Liver (tissue), 9 donors: ENCODE results near the gene TRAK1. TPM values are rescaled to one million over a fixed set of nuclear protein-coding genes. Genes with fewer than 3 reads are reported as not detected.

ENCODE experiments used
- DNase-seq: peaks from one replicate; pipeline ENCODE4 v3.0.0-alpha.2; 2017; ENCODE audit warnings: low spot score
- H3K27ac ChIP-seq, 2 donors: one replicate each; pipeline ENCODE4 v1.7.0; 2013; ENCODE audit warnings: inconsistent platforms in 2 of 2, low read length in 2 of 2, control low read depth in 1 of 2, low read depth in 1 of 2, mild to moderate bottlenecking in 1 of 2
- H3K27me3 ChIP-seq, 4 donors: one replicate each; pipeline versions ENCODE4 v1.6.1 to v1.7.0; 2013; ENCODE audit warnings: low read length in 3 of 4, inconsistent platforms in 1 of 4, mild to moderate bottlenecking in 1 of 4, moderate library complexity in 1 of 4; ENCODE audit not compliant: control insufficient read depth in 4 of 4, insufficient read depth in 4 of 4
- H3K36me3 ChIP-seq, 4 donors: one replicate each; pipeline versions ENCODE4 v1.6.1 to v1.7.0; 2013; ENCODE audit warnings: low read length in 3 of 4, mild to moderate bottlenecking in 3 of 4, low read depth in 1 of 4, moderate library complexity in 1 of 4; ENCODE audit not compliant: control insufficient read depth in 4 of 4, insufficient read depth in 3 of 4
- H3K4me1 ChIP-seq, 4 donors: one replicate each; pipeline versions ENCODE4 v1.6.1 to v1.7.0; 2013; ENCODE audit warnings: low read length in 3 of 4, mild to moderate bottlenecking in 3 of 4, moderate library complexity in 1 of 4; ENCODE audit not compliant: control insufficient read depth in 4 of 4, insufficient read depth in 4 of 4
- H3K4me3 ChIP-seq, 3 donors: one replicate each; pipeline versions ENCODE4 v1.6.1 to v1.7.0; 2013; ENCODE audit warnings: low read length in 3 of 3, control low read depth in 1 of 3, low read depth in 1 of 3, mild to moderate bottlenecking in 1 of 3
- H3K9ac ChIP-seq, 2 donors: one replicate each; pipeline ENCODE4 v1.7.0; 2013; ENCODE audit warnings: low read length in 2 of 2, mild to moderate bottlenecking in 2 of 2, moderate library complexity in 2 of 2, control low read depth in 1 of 2, low read depth in 1 of 2
- H3K9me3 ChIP-seq, 4 donors: one replicate each; pipeline versions ENCODE4 v1.6.1 to v1.7.0; 2013; ENCODE audit warnings: low read length in 3 of 4; ENCODE audit not compliant: control insufficient read depth in 4 of 4
- EGR1 ChIP-seq, 2 donors: IDR thresholded peaks; 2 replicates each; pipeline ENCODE4 v1.6.1; 2016 to 2018; ENCODE audit warnings: antibody characterized with exemption in 2 of 2, low read depth in 2 of 2
- FOXA1 ChIP-seq: IDR thresholded peaks from 2 replicates; pipeline ENCODE4 v1.6.1; 2016; ENCODE audit warnings: antibody characterized with exemption
- FOXA2 ChIP-seq: IDR thresholded peaks from 2 replicates; pipeline ENCODE4 v1.6.1; 2016; ENCODE audit warnings: antibody characterized with exemption
- GABPA ChIP-seq, 2 donors: IDR thresholded peaks in 1 of 2; conservative IDR thresholded peaks in 1 of 2; 2 replicates each; pipeline ENCODE4 v1.6.1; 2016; ENCODE audit warnings: antibody characterized with exemption in 2 of 2, mild to moderate bottlenecking in 1 of 2, moderate library complexity in 1 of 2
- HNF4A ChIP-seq, 2 donors: conservative IDR thresholded peaks; 2 replicates each; pipeline ENCODE4 v1.6.1; 2016; ENCODE audit warnings: antibody characterized with exemption in 2 of 2, mild to moderate bottlenecking in 2 of 2
- HNF4G ChIP-seq: IDR thresholded peaks from 2 replicates; pipeline ENCODE4 v1.6.1; 2016; ENCODE audit warnings: antibody characterized with exemption
- JUND ChIP-seq, 2 donors: IDR thresholded peaks; 2 replicates each; pipeline ENCODE4 v1.6.1; 2016; ENCODE audit warnings: antibody characterized with exemption in 2 of 2
- NR2F2 ChIP-seq: IDR thresholded peaks from 2 replicates; pipeline ENCODE4 v1.6.1; 2016; ENCODE audit warnings: antibody characterized with exemption
- RAD21 ChIP-seq, 2 donors: IDR thresholded peaks; 2 replicates each; pipeline ENCODE4 v1.6.1; 2016; ENCODE audit warnings: antibody characterized with exemption in 2 of 2, mild to moderate bottlenecking in 2 of 2
- RXRA ChIP-seq, 2 donors: IDR thresholded peaks; 2 replicates each; pipeline ENCODE4 v1.6.1; 2017 to 2018; ENCODE audit warnings: antibody characterized with exemption in 2 of 2, mild to moderate bottlenecking in 1 of 2
- SP1 ChIP-seq: IDR thresholded peaks from 2 replicates; pipeline ENCODE4 v1.6.1; 2018; ENCODE audit warnings: antibody characterized with exemption, mild to moderate bottlenecking
- TAF1 ChIP-seq: conservative IDR thresholded peaks from 2 replicates; pipeline ENCODE4 v1.6.1; 2016; ENCODE audit warnings: antibody characterized with exemption, mild to moderate bottlenecking
- YY1 ChIP-seq: IDR thresholded peaks from 2 replicates; pipeline ENCODE4 v1.6.1; 2016; ENCODE audit warnings: antibody characterized with exemption, mild to moderate bottlenecking
- WGBS: extraction: QIAGEN DNeasy Blood & Tissue Kit; methylation state at CpG from one replicate; pipeline ENCODE4 v1.1.7; 2013; 5-methylcytosine and 5-hydroxymethylcytosine counted together
- polyA plus RNA-seq, 2 donors: library from polyadenylated mRNA; stranded (reverse) in 1 of 2; unstranded in 1 of 2; fragments of 200-250 nt in 1 of 2; fragments of >200 nt in 1 of 2; fragmentation: Nextera tagmentation in 1 of 2; extraction: Ambion mirVana in 1 of 2; gene quantifications; one replicate each; pipeline versions ENCODE4 v1.2.1 to v1.2.3, GENCODE V29; 2013 to 2015
- total RNA-seq, 2 donors: library from RNA; depleted of rRNA; stranded (reverse); fragments of >200 nt; gene quantifications; one replicate each; pipeline ENCODE4 v1.2.3, GENCODE V29; 2014
- TF ChIP-seq, protein P1 (sequence below): IDR thresholded peaks from 2 replicates; pipeline ENCODE4 v1.6.1; 2016; ENCODE audit warnings: antibody characterized with exemption
- TF ChIP-seq, protein P2 (sequence below): fragments of 150-350 bp; IDR thresholded peaks from 2 replicates; pipeline ENCODE4 v1.5.1; 2017; ENCODE audit warnings: improper control_type of control experiment, low read depth, low read length; ENCODE audit not compliant: missing input control
- TF ChIP-seq, protein P3 (sequence below): IDR thresholded peaks from 2 replicates; pipeline ENCODE4 v1.6.1; 2016; ENCODE audit warnings: antibody characterized with exemption
- TF ChIP-seq, protein P4 (sequence below): IDR thresholded peaks from 2 replicates; pipeline ENCODE4 v1.6.1; 2016; ENCODE audit warnings: antibody characterized with exemption, mild to moderate bottlenecking
- TF ChIP-seq, protein P5 (sequence below): IDR thresholded peaks from 2 replicates; pipeline ENCODE4 v1.6.1; 2016; ENCODE audit warnings: antibody characterized with exemption
- donor health status: healthy.
- donor health status: healthy.
- donor health status: healthy.
- donor health status: healthy.
- donor health status: healthy.

Gene TRAK1
- total and polyA plus RNA-seq, 4 donors: 3.4 to 21.7 (median 8.6) TPM

DNA sequence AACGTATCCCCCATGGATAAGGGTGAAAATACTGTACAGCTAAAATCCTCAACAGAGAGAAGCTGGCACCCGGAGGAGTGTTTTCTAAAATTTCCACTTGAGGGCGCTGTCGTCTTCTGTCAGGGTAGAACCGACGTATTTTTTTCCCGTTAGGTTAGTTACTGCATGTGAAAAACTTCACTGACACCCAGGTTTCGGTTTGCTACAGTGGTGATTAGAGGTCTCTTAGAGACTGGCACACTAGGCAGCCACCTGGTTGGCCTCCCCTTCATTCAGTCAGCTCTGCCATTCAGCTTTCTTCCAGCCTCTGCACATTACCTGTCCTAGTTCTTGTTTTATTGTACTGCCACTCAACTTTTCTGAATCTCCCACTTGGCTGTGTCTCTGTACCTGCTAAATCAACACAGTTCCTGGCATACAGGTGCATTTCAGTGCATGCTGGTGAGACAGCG is 156.4 kb downstream of the TRAK1 start:
- no peak overlapping the region for H3K9ac ChIP-seq
- 6% methylated on average over 9 of the region's 9 CpGs for WGBS
- H3K27me3 ChIP-seq: no peaks in the 10 kb centered on the region
- TF ChIP-seq, protein P1, sequence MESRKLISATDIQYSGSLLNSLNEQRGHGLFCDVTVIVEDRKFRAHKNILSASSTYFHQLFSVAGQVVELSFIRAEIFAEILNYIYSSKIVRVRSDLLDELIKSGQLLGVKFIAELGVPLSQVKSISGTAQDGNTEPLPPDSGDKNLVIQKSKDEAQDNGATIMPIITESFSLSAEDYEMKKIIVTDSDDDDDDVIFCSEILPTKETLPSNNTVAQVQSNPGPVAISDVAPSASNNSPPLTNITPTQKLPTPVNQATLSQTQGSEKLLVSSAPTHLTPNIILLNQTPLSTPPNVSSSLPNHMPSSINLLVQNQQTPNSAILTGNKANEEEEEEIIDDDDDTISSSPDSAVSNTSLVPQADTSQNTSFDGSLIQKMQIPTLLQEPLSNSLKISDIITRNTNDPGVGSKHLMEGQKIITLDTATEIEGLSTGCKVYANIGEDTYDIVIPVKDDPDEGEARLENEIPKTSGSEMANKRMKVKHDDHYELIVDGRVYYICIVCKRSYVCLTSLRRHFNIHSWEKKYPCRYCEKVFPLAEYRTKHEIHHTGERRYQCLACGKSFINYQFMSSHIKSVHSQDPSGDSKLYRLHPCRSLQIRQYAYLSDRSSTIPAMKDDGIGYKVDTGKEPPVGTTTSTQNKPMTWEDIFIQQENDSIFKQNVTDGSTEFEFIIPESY: no peak
- TF ChIP-seq JUND (IDR thresholded peaks at IDR 0.05): no peak
- no peak for TF ChIP-seq NR2F2
- TF ChIP-seq, protein P2, sequence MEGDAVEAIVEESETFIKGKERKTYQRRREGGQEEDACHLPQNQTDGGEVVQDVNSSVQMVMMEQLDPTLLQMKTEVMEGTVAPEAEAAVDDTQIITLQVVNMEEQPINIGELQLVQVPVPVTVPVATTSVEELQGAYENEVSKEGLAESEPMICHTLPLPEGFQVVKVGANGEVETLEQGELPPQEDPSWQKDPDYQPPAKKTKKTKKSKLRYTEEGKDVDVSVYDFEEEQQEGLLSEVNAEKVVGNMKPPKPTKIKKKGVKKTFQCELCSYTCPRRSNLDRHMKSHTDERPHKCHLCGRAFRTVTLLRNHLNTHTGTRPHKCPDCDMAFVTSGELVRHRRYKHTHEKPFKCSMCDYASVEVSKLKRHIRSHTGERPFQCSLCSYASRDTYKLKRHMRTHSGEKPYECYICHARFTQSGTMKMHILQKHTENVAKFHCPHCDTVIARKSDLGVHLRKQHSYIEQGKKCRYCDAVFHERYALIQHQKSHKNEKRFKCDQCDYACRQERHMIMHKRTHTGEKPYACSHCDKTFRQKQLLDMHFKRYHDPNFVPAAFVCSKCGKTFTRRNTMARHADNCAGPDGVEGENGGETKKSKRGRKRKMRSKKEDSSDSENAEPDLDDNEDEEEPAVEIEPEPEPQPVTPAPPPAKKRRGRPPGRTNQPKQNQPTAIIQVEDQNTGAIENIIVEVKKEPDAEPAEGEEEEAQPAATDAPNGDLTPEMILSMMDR: peak; percentile 71
- no peak for TF ChIP-seq HNF4G
- TF ChIP-seq, protein P3, sequence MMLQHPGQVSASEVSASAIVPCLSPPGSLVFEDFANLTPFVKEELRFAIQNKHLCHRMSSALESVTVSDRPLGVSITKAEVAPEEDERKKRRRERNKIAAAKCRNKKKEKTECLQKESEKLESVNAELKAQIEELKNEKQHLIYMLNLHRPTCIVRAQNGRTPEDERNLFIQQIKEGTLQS: no peak
- no peak for TF ChIP-seq EGR1 (IDR thresholded peaks at IDR 0.05; ENCODE audit: low read depth in 2 of 2)
- TF ChIP-seq HNF4A (conservative IDR thresholded peaks at IDR 0.05): no peak
- no peak for TF ChIP-seq TAF1
- TF ChIP-seq RXRA (IDR thresholded peaks at IDR 0.05): no peak
- TF ChIP-seq FOXA2: no peak
- TF ChIP-seq GABPA (IDR thresholded peaks at IDR 0.05 in 1 of 2, conservative IDR thresholded peaks at IDR 0.05 in 1 of 2): no peak
- no peak for TF ChIP-seq YY1
- TF ChIP-seq, protein P4, sequence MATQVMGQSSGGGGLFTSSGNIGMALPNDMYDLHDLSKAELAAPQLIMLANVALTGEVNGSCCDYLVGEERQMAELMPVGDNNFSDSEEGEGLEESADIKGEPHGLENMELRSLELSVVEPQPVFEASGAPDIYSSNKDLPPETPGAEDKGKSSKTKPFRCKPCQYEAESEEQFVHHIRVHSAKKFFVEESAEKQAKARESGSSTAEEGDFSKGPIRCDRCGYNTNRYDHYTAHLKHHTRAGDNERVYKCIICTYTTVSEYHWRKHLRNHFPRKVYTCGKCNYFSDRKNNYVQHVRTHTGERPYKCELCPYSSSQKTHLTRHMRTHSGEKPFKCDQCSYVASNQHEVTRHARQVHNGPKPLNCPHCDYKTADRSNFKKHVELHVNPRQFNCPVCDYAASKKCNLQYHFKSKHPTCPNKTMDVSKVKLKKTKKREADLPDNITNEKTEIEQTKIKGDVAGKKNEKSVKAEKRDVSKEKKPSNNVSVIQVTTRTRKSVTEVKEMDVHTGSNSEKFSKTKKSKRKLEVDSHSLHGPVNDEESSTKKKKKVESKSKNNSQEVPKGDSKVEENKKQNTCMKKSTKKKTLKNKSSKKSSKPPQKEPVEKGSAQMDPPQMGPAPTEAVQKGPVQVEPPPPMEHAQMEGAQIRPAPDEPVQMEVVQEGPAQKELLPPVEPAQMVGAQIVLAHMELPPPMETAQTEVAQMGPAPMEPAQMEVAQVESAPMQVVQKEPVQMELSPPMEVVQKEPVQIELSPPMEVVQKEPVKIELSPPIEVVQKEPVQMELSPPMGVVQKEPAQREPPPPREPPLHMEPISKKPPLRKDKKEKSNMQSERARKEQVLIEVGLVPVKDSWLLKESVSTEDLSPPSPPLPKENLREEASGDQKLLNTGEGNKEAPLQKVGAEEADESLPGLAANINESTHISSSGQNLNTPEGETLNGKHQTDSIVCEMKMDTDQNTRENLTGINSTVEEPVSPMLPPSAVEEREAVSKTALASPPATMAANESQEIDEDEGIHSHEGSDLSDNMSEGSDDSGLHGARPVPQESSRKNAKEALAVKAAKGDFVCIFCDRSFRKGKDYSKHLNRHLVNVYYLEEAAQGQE: no peak
- TF ChIP-seq FOXA1: no peak
- TF ChIP-seq, protein P5, sequence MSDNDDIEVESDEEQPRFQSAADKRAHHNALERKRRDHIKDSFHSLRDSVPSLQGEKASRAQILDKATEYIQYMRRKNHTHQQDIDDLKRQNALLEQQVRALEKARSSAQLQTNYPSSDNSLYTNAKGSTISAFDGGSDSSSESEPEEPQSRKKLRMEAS: no peak
- no peak for TF ChIP-seq SP1
- TF ChIP-seq RAD21 (IDR thresholded peaks at IDR 0.05): peak; percentile 86
- H3K9me3 ChIP-seq: no peaks in the 10 kb centered on the region
- no peak overlapping the region for H3K27ac ChIP-seq
- no peaks in the 10 kb centered on the region for H3K36me3 ChIP-seq
- peak overlapping the region in 1 of 3 donors; percentile 13 for H3K4me3 ChIP-seq
- H3K4me1 ChIP-seq: peaks cover 0 to 6% (median 2%) of the 10 kb centered on the region in 4 donors
- peak; percentile 46 for DNase-seq
